Measurements from ENCODE around the gene SGPL1.
A peak's percentile ranks its signal among the peaks of the same experiment; 100 is the strongest.
"Not testable (repeated sequence)": the region's sequence is repeated elsewhere in the genome, so short reads cannot be mapped to it uniquely, and the experiment has no call there.

Gene SGPL1

GRCh38 chr10:70843333-70843732 lies 27.6 kb downstream of the SGPL1 start:
- no peak for DNase-seq (ENCODE audit: low read depth, low spot score)

GRCh38 chr10:70843776-70844489 lies 28.2 kb downstream of the SGPL1 start:
- no peak for DNase-seq (ENCODE audit: low read depth, low spot score)

DNA sequence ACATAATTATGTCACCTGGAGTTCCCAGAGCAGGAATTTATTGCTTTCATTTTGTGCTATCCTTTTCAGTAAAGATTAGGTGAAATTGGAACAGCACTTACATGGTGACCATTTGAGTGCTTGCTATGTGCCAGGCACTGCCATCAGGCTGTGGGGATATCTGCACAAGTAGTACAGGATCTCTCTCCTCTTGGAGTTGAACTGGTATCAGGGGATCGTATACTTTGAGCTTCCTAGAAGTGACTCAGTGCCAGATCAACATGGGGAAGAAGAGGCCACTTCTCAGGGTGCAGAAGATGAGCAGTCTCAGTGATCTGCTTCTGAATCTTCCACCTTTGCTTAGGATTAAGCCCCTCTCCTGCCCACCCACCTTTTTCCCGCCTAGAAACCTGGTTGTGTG lies 29.5 kb downstream of the SGPL1 start:
- DNase-seq (ENCODE audit: low read depth, low spot score) = no peak

- DNase-seq (ENCODE audit: low read depth, low spot score) = no peak
These were observed 30.1 kb downstream of the SGPL1 start for GRCh38 chr10:70845816-70846215.

DNA sequence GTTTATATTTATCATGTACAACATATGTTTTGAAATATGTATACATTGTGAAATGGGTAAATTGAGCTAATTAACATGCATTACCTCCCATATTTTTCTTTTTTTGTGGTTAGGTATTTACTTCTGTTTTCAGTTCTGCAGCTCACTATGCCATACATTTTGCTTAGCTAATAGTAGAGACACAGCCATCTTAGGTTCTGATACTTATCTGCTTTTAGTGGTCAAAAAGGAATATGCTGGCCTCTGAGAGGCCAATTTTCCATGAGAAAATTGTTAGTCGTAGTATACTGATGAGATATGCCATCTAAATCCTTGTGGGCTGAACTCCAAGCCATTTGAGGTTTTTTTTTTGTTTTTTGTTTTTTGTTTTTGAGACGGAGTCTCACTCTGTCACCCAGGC lies 31.0 kb downstream of the SGPL1 start:
- DNase-seq (ENCODE audit: low read depth, low spot score) = no peak

DNA sequence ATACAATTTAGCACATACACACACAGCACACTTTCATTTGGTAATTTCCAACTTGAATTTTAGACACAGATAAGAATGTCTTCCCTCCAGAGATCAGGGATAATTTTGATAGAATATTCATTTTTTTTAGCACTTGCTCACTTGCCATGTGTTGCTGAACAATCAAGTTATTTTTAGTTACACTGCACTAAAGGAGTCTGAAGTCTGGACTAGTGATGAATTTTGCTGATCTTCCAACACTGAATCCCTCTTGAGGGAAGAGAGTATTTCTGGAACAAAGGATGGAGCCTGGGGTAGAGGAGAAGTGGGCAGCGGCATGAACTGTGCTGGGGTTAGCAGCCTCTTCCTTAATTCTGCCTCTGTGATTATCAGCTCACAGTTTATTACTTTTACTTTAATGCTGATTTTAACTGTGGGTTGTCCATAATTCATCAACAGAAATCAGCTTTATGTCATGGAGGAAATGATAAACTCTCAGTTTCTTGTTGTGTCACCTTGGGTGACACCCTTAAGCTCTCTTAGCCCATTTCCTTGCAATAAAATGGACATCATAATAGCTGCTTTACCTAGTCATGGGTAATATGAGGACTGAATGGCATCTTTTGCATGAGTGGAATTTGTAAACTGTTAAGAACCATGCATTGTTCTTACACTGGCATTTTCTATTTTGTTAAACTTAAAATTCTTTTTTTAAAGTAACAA lies 32.1 kb downstream of the SGPL1 start:
- no peak for DNase-seq (ENCODE audit: low read depth, low spot score)

DNA sequence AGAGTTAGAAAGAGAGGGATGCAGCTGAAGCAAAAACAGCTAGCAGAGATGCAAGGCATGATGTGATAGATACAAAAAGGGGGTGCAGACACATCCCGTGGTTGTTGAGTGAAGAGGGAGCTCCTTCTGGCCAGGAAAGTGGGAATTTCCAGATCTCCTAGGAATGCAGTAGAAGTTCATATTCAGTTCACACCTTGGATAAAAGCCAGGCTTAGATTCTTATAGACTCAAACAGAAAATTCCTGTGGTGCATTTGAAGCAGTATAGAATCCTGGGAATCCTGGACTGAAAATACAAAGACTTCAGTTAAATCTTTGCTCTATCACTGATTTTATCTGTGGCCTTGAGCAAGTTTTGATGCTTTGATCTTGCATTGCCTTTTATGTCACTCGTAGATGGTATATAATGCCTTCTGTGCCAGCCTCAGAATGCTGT lies 33.9 kb downstream of the SGPL1 start:
- DNase-seq (ENCODE audit: low read depth, low spot score) = no peak

DNA sequence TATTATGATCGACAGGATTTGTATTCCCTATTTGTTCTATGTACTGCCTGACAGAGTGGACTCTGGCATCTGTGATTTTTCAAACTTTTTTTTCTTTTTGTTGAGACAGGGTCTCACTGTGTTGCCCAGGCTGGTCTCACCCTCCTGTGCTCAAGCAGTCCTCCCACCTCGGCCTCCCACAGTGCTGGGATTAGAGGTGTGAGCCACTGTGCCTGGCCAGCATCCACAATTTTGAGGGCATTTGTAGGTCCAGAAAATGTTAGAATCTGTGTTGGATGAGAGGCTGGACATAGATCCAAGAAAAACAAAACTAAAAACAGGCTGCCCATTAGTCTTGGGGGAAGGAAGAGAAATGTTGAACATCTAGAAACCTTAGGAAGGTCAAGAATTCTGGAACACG lies 34.3 kb downstream of the SGPL1 start:
- DNase-seq (ENCODE audit: low read depth, low spot score) = no peak

DNA sequence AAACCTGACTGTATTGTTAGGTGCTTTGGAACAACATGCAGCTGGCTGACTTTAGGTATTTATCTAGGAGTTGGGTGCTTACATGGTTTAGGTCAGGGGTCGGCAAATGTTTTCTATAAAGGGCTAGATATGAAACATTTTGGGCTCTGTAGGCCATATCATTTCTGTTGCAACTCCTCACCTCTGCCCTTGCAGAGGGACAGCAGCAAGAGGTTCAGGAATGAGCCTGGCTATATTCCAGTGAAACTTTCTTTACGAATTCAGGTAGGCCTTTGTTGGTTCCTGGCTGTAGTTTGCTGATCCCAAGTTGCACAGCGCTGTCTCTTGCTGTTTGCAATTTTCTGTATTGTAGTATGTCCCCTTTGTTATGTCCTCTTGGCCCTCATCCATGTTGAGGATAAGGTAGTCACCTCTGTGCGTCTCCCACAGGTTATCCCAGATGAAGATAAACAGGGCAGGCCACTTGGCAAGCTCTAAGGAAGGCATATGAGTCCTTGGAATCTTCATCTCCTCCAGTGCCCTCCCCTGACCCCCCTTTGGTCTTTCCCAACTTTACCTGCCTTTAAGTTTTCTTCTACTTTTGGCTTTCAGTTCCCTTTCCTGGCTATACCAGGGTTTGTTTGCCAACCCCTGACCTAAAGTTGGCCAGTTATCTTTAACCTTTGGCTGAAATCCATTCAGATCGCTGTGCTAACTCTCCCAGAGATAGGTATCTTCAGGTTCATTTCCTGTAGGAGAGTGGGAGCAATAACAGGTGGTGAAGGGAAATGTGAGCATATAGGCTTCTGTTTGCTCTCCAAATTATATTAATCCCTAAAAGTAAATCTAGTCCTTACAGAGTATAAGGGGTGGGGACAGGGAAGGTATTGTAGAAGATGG lies 36.1 kb downstream of the SGPL1 start:
- no peak for DNase-seq (ENCODE audit: low read depth, low spot score)

GRCh38 chr10:70853038-70853437 lies 37.3 kb downstream of the SGPL1 start:
- DNase-seq (ENCODE audit: low read depth, low spot score) = no peak

DNA sequence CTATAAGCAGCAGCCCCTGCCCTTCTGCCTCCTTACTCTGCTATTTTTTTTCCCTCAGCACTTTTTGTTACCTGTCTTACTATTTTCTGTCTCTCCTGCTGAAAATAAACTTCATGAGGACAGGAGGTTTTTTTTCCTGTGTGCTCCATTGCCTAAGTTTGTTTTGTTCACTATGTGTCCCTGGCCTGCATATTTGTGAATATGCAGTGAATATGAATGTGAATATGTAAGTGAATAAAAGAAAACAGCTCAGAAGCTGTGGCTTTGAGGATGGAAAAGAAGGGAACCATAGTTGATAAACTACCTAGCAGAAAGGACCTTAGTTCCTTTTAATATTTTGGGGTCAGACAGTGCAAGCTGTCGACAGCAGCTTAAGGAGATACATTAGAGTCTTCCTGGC lies 37.7 kb downstream of the SGPL1 start:
- no peak for DNase-seq (ENCODE audit: low read depth, low spot score)

GRCh38 chr10:70856454-70856853 lies 40.7 kb downstream of the SGPL1 start:
- DNase-seq (ENCODE audit: low read depth, low spot score) = no peak

DNA sequence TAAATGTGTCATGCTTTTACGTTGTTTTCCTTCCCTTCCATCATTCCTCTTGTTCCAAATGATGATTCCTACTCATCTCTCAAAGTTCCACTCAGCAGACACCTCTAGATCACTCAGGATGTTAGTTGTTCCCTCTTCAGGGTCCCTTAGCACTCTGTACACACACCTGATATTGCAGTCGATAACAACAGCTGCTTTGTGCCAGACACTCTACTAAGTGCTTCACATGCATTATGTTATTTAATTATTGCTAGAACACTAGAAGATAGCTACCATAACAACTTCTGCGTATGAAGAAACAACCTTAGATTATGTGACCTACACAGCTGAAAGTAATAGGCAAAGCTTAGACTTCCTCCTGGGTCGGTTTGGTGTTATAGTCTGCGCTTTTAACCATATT lies 43.0 kb downstream of the SGPL1 start:
- no peak for DNase-seq (ENCODE audit: low read depth, low spot score)

- DNase-seq (ENCODE audit: low read depth, low spot score) = not testable (repeated sequence)
These were observed 45.9 kb downstream of the SGPL1 start for GRCh38 chr10:70861495-70862197.

DNA sequence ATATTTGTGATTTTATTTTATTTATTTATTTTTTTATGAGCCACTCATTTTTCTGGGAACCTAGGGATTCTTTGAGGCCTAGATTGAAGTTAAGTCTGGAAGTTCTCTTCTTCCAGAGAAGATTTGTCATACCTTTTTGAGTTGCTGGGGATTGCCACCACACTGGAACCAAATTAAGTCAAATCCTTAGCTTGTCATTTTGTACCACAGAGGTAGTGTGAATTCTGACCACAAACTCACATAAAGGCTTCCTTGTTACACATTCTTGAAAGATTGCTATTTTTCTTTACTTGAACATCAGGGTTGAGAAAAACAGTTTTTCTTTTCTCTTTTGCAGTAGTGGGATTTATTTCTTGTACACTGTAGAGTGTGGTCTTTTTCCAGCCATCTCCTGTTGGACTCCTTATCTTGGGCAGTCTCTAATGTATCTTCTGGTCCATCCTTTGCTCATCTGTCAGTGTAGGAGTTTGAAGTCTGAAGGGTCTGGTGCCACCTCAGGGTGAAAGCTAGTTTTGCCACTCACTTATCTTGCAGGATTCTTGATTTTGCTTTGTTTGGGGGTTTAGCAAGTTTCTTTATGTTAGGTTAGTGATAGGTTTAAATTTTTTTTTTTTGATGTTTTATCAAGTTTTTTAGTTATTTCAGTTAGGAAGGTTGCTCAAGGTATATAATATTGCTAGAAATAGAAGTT lies 47.9 kb downstream of the SGPL1 start:
- DNase-seq (ENCODE audit: low read depth, low spot score) = no peak

DNA sequence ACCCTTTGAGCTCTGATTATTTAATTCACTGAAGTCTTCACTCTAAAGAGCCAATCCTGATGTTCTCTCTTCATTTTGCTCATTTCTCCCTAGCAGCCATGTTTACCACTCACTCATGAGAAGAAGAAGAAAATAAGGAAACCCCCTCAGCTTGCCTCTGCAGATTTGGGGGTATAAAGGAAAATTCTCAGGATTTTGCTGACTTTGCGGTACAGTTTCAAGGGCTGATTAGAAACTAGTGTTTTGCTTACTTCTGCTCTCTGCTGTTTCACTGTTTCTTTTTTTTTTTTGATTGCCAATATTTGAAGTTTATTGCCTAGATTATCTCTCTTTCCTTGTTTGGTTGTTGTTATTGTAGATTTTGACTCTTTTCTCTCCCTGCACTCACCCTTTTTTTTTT lies 49.2 kb downstream of the SGPL1 start:
- no peak for DNase-seq (ENCODE audit: low read depth, low spot score)

- no peak for DNase-seq (ENCODE audit: low read depth, low spot score)
These were observed 50.7 kb downstream of the SGPL1 start for GRCh38 chr10:70866424-70866823.

DNA sequence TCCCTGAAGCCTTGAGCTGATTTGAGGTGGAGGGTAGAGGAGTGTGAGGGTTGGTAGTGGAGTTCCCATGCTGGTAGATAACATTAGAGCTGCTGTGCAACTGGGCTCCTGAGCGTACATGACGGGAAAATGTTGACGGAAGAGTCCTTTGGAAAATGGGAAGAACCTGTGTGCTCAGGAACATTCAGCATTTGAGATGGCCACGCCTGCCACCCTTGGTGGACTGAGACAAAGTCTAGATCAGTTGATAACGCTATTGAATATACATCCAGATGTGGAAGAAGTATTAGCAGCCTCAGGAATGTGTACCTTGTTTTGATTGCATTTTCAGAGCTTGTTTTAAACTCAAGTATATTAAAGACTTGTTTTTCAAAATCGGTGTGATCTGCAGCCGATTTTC lies 56.5 kb downstream of the SGPL1 start:
- no peak for DNase-seq (ENCODE audit: low read depth, low spot score)

DNA sequence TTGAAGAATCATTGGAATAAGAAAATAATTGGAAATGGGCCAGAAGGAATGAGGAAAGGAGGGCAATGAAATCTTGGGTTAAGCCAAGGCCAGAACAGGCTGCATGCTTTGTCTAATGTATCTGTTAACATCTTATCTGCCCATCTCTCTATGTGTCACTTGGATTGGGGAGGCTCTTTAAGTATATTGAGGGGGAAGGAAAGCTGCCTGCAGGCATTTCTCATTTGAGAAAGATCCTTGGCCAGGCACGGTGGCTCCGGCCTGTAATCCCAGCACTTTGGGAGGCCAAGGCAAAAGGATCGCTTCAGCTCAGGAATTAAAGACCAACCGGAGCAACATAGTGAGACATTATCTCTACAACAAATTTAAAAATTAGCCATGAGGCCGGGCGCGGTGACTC lies 58.3 kb downstream of the SGPL1 start:
- DNase-seq (ENCODE audit: low read depth, low spot score) = no peak

DNA sequence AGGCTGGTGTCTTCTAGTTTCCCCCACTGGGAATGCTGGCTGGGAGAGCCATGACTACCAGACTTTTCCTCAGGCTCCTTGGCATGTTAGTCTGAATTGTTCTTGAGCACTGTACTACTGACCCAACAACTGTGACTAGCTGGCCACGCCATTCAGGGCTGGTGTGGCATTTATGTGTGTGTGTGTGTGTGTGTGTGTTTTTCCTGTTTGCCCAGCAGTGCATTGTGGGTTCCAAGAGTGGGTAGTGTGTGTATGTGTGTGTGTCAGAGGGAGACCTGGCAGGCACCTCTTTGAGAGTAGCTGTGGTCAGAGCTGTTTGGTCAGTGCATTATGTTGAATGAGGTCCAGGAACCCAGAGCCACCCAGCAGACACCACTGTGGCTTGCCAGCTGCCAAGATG lies 63.5 kb downstream of the SGPL1 start:
- no peak for DNase-seq (ENCODE audit: low read depth, low spot score)

GRCh38 chr10:70880077-70880534 lies 64.4 kb downstream of the SGPL1 start:
- peak; percentile 53 for DNase-seq (ENCODE audit: low read depth, low spot score)

Measured in activated naive CD8-positive, alpha-beta T cell treated with anti-CD3 and anti-CD28 coated beads, Interleukin-2, amount 50 U/mL, for 16 hours (primary cell).